PC-9 (cell line): ENCODE measurements around the gene HSP90AB1. TPM values are rescaled to one million over a fixed set of nuclear protein-coding genes. Genes with fewer than 3 reads are reported as not detected.

ENCODE experiments used
- BruUV-seq: library from RNA; stranded (reverse); fragments of 400-500 nt; replicated peaks from 2 replicates; lab custom pipeline; 2021; lab: Mats Ljungman, UMichigan
- CTCF ChIA-PET: fragments of 300-600 bp; sonication (Branson Sonifier 250); formaldehyde crosslinking; loops from one replicate; lab custom pipeline; 2022; ENCODE audit warnings: antibody characterized with exemption; lab: Charles Lee
- POLR2A ChIA-PET: fragments of 300-600 bp; sonication (Branson Sonifier 250); formaldehyde crosslinking; loops from one replicate; lab custom pipeline; 2022; ENCODE audit warnings: antibody characterized with exemption; ENCODE audit not compliant: unreplicated experiment; lab: Charles Lee
- DNase-seq, 2 experiments: peaks; one replicate each; pipeline versions ENCODE4 v3.0.0 to v3.0.0-alpha.2; 2015 to 2022; ENCODE audit warnings: mixed read lengths in 1 of 2
- H2AFZ ChIP-seq: fragments of 200-600 bp; sonication (generic); 2 replicates; pipeline ENCODE4 v1.8.1; 2017; ENCODE audit warnings: antibody characterized with exemption
- H3F3A ChIP-seq: fragments of 200-600 bp; sonication (generic); 2 replicates; pipeline ENCODE4 v1.8.1; 2017; ENCODE audit warnings: antibody characterized with exemption, mild to moderate bottlenecking, low read depth; ENCODE audit not compliant: insufficient read depth
- H3K27ac ChIP-seq: fragments of 200-600 bp; sonication (generic); 2 replicates; pipeline ENCODE4 v1.6.1; 2016; ENCODE audit warnings: mixed run types
- H3K27me3 ChIP-seq: fragments of 200-600 bp; sonication (generic); 2 replicates; pipeline ENCODE4 v1.6.1; 2016; ENCODE audit warnings: low read depth, mixed run types; ENCODE audit not compliant: insufficient read depth
- H3K36me3 ChIP-seq: fragments of 200-600 bp; sonication (generic); 2 replicates; pipeline ENCODE4 v1.6.1; 2016; ENCODE audit warnings: low read depth, mixed run types
- H3K4me1 ChIP-seq: fragments of 200-600 bp; sonication (generic); replicated peaks from 2 replicates; pipeline ENCODE4 v1.6.1; 2016; ENCODE audit warnings: mixed run types; ENCODE audit not compliant: insufficient read depth
- H3K4me2 ChIP-seq: fragments of 200-600 bp; sonication (generic); 2 replicates; pipeline ENCODE4 v1.6.1; 2017; ENCODE audit warnings: mixed run types
- H3K4me3 ChIP-seq: fragments of 200-600 bp; sonication (generic); 2 replicates; pipeline ENCODE4 v1.6.1; 2016; ENCODE audit warnings: mixed run types
- H3K79me2 ChIP-seq: fragments of 200-600 bp; sonication (generic); 2 replicates; pipeline ENCODE4 v1.6.1; 2017; ENCODE audit warnings: low read depth, mixed run types
- H3K9me2 ChIP-seq: fragments of 200-600 bp; sonication (generic); 2 replicates; pipeline ENCODE4 v1.8.1; 2017; ENCODE audit warnings: mild to moderate bottlenecking; ENCODE audit not compliant: insufficient read depth
- H3K9me3 ChIP-seq: fragments of 200-600 bp; sonication (generic); 2 replicates; pipeline ENCODE4 v1.8.1; 2016; ENCODE audit warnings: low read depth; ENCODE audit not compliant: insufficient read depth
- H4K20me1 ChIP-seq: fragments of 200-600 bp; sonication (generic); 2 replicates; pipeline ENCODE4 v1.8.1; 2017; ENCODE audit not compliant: insufficient read depth
- CTCF ChIP-seq: fragments of 200-600 bp; sonication (generic); conservative IDR thresholded peaks from 2 replicates; pipeline ENCODE4 v1.6.1; 2017; ENCODE audit warnings: mixed run types, antibody characterized with exemption, mild to moderate bottlenecking, moderate library complexity
- EZH2 ChIP-seq: fragments of 200-600 bp; sonication (generic); IDR thresholded peaks from 2 replicates; pipeline ENCODE4 v1.8.0; 2017; ENCODE audit warnings: antibody characterized with exemption, low read depth
- intact Hi-C: fragments of 100-400 bp; cut with micrococcal nuclease; formaldehyde crosslinking; loops from one replicate; pipeline ENCODE4 v1.10.0; 2022; ENCODE audit not compliant: unreplicated experiment
- total RNA-seq: library from RNA; stranded (reverse); gene quantifications from 2 replicates; pipeline ENCODE4 v1.2.3, GENCODE V29; 2021

The HSP90AB1 gene
- total RNA-seq, 1 experiment from 2014 or later = 1,136 TPM

GRCh38 chr6:44265722-44266233 lies 18.9 kb downstream of the HSP90AB1 start:
- ChIA-PET POLR2A (no interaction called here), CTCF (no interaction called here)
- peaks cover 21% of the 10 kb centered on the region for H3K4me1 ChIP-seq
- no peaks in the 10 kb centered on the region for H3K9me2 ChIP-seq
- H3K27ac ChIP-seq = no peak overlapping the region
- H3K79me2 ChIP-seq = peaks cover 26% of the 10 kb centered on the region
- BruUV-seq = no TSS peak
- H3K4me3 ChIP-seq = peak overlapping the region; percentile 89; the same call in 1 of the 2 replicates
- peak overlapping the region; percentile 91 for H2AFZ ChIP-seq
- H3K4me2 ChIP-seq = peak overlapping the region; percentile 100
- no peaks in the 10 kb centered on the region; the same call in 1 of the 2 replicates for H3K27me3 ChIP-seq
- no peak for DNase-seq
- no peaks in the 10 kb centered on the region; the same call in 1 of the 2 replicates for H4K20me1 ChIP-seq
- H3K36me3 ChIP-seq = no peaks in the 10 kb centered on the region
- H3F3A ChIP-seq = peaks cover 18% of the 10 kb centered on the region; the same call in 1 of the 2 replicates
- no peaks in the 10 kb centered on the region for H3K9me3 ChIP-seq
- TF ChIP-seq EZH2 = no peak
- intact Hi-C loops = loop anchor here (1.0 to 5.0 kb wide), 3 partner anchors 122 to 192 kb away; partner anchors contain the start of gene CDC5L

- Histone ChIP-seq H3K4me3 (no peak overlapping the region), H3K79me2 (peaks cover 26% of the 10 kb centered on the region), H3K27me3 (no peaks in the 10 kb centered on the region; the same call in 1 of the 2 replicates), H2AFZ (no peak overlapping the region), H3F3A (peaks cover 18% of the 10 kb centered on the region; the same call in 1 of the 2 replicates), H3K4me1 (peaks cover 21% of the 10 kb centered on the region), H3K9me3 (no peaks in the 10 kb centered on the region), H3K27ac (no peak overlapping the region), H3K4me2 (no peak overlapping the region), H4K20me1 (no peaks in the 10 kb centered on the region; the same call in 1 of the 2 replicates), H3K36me3 (no peaks in the 10 kb centered on the region), H3K9me2 (no peaks in the 10 kb centered on the region)
- ChIA-PET POLR2A (no interaction called here), CTCF (interaction anchor here (0.5 to 0.7 kb wide), 2 partner anchors 203 to 1652 kb away, joined by 3 to 6 read pairs; no protein-coding TSS in a partner anchor)
- DNase-seq = no peak
- intact Hi-C loops = loop anchor here (5.0 kb wide), 2 partner anchors 121 to 191 kb away; partner anchors contain the start of gene CDC5L
- no TSS peak for BruUV-seq
- no peak for TF ChIP-seq EZH2
- no peak for TF ChIP-seq CTCF
Measured at GRCh38 chr6:44266347-44266746, 19.4 kb downstream of the HSP90AB1 start.

GRCh38 chr6:44267252-44267651 lies 20.4 kb downstream of the HSP90AB1 start:
- intact Hi-C loops = loop anchor here (5.0 kb wide), 2 partner anchors 120 to 190 kb away; partner anchors contain the start of gene CDC5L
- Histone ChIP-seq H3F3A (peaks cover 18% of the 10 kb centered on the region; the same call in 1 of the 2 replicates), H3K9me2 (no peaks in the 10 kb centered on the region), H3K79me2 (peaks cover 22% of the 10 kb centered on the region), H3K36me3 (no peaks in the 10 kb centered on the region), H4K20me1 (no peaks in the 10 kb centered on the region; the same call in 1 of the 2 replicates), H3K27ac (no peak overlapping the region), H3K4me1 (peaks cover 21% of the 10 kb centered on the region), H3K9me3 (no peaks in the 10 kb centered on the region), H2AFZ (no peak overlapping the region), H3K27me3 (no peaks in the 10 kb centered on the region; the same call in 1 of the 2 replicates), H3K4me2 (no peak overlapping the region), H3K4me3 (no peak overlapping the region)
- ChIA-PET CTCF (interaction anchor here (0.7 to 1.6 kb wide), 2 partner anchors 171 to 1651 kb away, joined by 3 read pairs; no protein-coding TSS in a partner anchor), POLR2A (no interaction called here)
- BruUV-seq = no TSS peak
- no peak for DNase-seq
- TF ChIP-seq EZH2 = no peak
- TF ChIP-seq CTCF = no peak
